NK-92 treated with Interleukin-12 subunit alpha and Interleukin-12 subunit beta, amount 100 ng/mL, for 24 hours (cell line): Measurements from ENCODE around the gene TOMM70.

ENCODE experiments used
- DNase-seq: peaks from one replicate; lab custom pipeline; 2025; lab: John Stamatoyannopoulos, UW

The TOMM70 gene

GRCh38 chr3:100324044-100324443 is 76.8 kb downstream of the TOMM70 start:
- DNase-seq, result no peak

- no peak for DNase-seq
Measured at GRCh38 chr3:100319951-100320350, 80.9 kb downstream of the TOMM70 start.

GRCh38 chr3:100317912-100318311 is 83.0 kb downstream of the TOMM70 start:
- DNase-seq, result no peak

- DNase-seq, result no peak
Measured at GRCh38 chr3:100316641-100317069, 84.2 kb downstream of the TOMM70 start.
